SK-N-MC (cell line): ENCODE data around the gene DPYSL4.

Experiments
- EZH2 ChIP-seq: fragments of 200-600 bp; sonication (generic); IDR thresholded peaks from one replicate; pipeline ENCODE4 v1.6.1; 2017; ENCODE audit warnings: antibody characterized with exemption
- POLR2AphosphoS5 ChIP-seq: IDR thresholded peaks from 2 replicates; pipeline ENCODE4 v1.6.1; 2012; ENCODE audit warnings: mild to moderate bottlenecking, low read depth, low read length, borderline replicate concordance

DNA sequence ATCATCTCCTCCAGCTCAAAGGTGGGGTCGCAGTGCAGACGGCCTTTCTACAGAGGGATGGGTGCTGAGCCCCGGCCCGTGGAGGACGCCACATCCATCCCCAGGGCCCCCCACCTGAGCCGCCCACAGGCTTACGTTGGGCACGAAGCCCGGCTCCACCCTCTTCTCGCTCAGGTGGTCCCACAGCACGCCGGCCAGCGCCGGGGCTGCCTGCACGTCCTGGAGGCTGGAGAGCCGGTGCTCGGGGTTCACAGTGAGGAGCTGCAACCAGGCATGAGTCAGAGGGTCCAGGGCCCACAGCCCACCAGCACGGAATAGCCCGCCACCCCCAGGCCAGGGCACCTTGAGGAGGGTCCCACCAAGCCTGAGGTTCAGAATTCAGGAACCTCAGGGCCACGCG lies 36.0 kb downstream of the DPYSL4 start:
- TF ChIP-seq POLR2AphosphoS5 (no peak), EZH2 (no peak)
